RWPE2 (cell line): ENCODE data around the gene KAT2A.

Experiments
- ATAC-seq: fragments of 200-7000 bp; cut with Tn5 transposase; 3 replicates; pipeline ENCODE4 v1.9.1; 2021; ENCODE audit warnings: low read depth
- DNase-seq: peaks from one replicate; pipeline ENCODE4 v3.0.0-alpha.2; 2020; ENCODE audit warnings: low spot score
- H3K27ac ChIP-seq: fragments of 450-650 bp; 2 replicates; pipeline ENCODE4 v1.5.1; 2017; ENCODE audit warnings: mild to moderate bottlenecking; ENCODE audit not compliant: poor library complexity, severe bottlenecking
- H3K27me3 ChIP-seq: fragments of 250-450 bp; sonication (Bioruptor Pico); 2 replicates; pipeline ENCODE4 v1.5.1; 2021; ENCODE audit warnings: mild to moderate bottlenecking, moderate library complexity; ENCODE audit not compliant: insufficient read depth, poor library complexity, severe bottlenecking
- H3K36me3 ChIP-seq: fragments of 250-450 bp; sonication (Bioruptor Pico); 2 replicates; pipeline ENCODE4 v1.5.1; 2020; ENCODE audit warnings: low read depth, mild to moderate bottlenecking, moderate library complexity
- H3K4me1 ChIP-seq: fragments of 250-450 bp; sonication (Bioruptor Pico); 2 replicates; pipeline ENCODE4 v1.5.1; 2021; ENCODE audit warnings: mild to moderate bottlenecking, moderate library complexity; ENCODE audit not compliant: insufficient read depth, poor library complexity, severe bottlenecking
- H3K4me3 ChIP-seq: fragments of 250-450 bp; sonication (Bioruptor Pico); 2 replicates; pipeline ENCODE4 v1.5.1; 2021; ENCODE audit warnings: mild to moderate bottlenecking, moderate library complexity; ENCODE audit not compliant: severe bottlenecking
- H3K9me3 ChIP-seq: fragments of 250-450 bp; sonication (Bioruptor Pico); 2 replicates; pipeline ENCODE4 v1.5.1; 2021; ENCODE audit warnings: mild to moderate bottlenecking, moderate library complexity; ENCODE audit not compliant: severe bottlenecking
- CTCF ChIP-seq: fragments of 450-650 bp; IDR thresholded peaks from one replicate; pipeline ENCODE4 v1.5.1; 2017; ENCODE audit warnings: mild to moderate bottlenecking, moderate library complexity; ENCODE audit not compliant: poor library complexity, severe bottlenecking

KAT2A gene

GRCh38 chr17:42088736-42089135 is 32.4 kb downstream of the KAT2A start:
- ATAC-seq (no peak), DNase-seq (no peak)
- H3K4me3 ChIP-seq, result no peak overlapping the region
- H3K4me1 ChIP-seq, result no peaks in the 10 kb centered on the region
- no peak for TF ChIP-seq CTCF
- no peaks in the 10 kb centered on the region for H3K27me3 ChIP-seq
- H3K27ac ChIP-seq, result no peak overlapping the region
- no peaks in the 10 kb centered on the region for H3K36me3 ChIP-seq
- no peaks in the 10 kb centered on the region for H3K9me3 ChIP-seq

GRCh38 chr17:42087736-42088705 is 33.1 kb downstream of the KAT2A start:
- H3K9me3 ChIP-seq, result no peaks in the 10 kb centered on the region
- no peak overlapping the region for H3K4me3 ChIP-seq
- DNase-seq (no peak), ATAC-seq (no peak)
- TF ChIP-seq CTCF, result no peak
- no peaks in the 10 kb centered on the region for H3K36me3 ChIP-seq
- H3K4me1 ChIP-seq, result no peaks in the 10 kb centered on the region
- H3K27ac ChIP-seq, result no peak overlapping the region
- H3K27me3 ChIP-seq, result no peaks in the 10 kb centered on the region

DNA sequence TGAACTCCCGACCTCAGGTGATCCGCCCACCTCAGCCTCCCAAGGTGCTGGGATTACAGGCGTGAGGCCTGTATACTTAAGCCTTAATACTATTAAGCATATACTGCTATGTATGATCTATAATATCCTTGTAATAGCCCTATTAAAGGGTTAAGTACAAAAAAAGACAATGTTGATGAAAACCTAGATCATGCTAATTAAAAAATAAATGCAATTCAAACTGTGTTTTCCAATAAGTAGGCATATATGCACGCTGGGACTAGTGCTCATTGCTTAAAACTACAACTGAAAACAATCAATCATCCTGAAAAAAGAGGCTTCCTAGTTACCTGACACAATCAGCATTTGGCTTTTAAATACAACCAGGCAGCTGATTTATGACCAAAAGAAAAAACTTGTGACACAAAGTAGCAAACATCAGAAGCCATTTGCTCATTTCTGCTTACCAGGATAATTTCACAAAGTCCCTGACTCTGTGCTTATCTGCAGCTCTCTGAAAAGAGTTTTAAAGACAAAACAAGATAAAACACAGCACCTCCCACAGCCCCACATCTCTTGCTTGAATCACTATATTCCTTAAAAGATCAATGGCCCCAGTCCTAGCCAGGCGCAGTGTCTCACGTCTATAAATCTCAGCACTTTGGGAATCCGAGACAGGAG is 34.0 kb downstream of the KAT2A start:
- Histone ChIP-seq H3K36me3 (no peaks in the 10 kb centered on the region), H3K4me1 (no peaks in the 10 kb centered on the region), H3K4me3 (no peak overlapping the region), H3K9me3 (no peaks in the 10 kb centered on the region), H3K27me3 (no peaks in the 10 kb centered on the region), H3K27ac (no peak overlapping the region)
- DNase-seq, result no peak
- no peak for TF ChIP-seq CTCF
- ATAC-seq, result no peak

GRCh38 chr17:42081516-42082129 is 39.5 kb downstream of the KAT2A start:
- no peak for ATAC-seq
- no peak overlapping the region for H3K27ac ChIP-seq
- TF ChIP-seq CTCF, result no peak

More at GRCh38 chr17:42081516-42082129, 39.5 kb downstream of the KAT2A start:
- H3K36me3 ChIP-seq, result no peaks in the 10 kb centered on the region
- H3K9me3 ChIP-seq, result no peaks in the 10 kb centered on the region
- no peak for DNase-seq
- H3K4me3 ChIP-seq, result no peak overlapping the region
- no peaks in the 10 kb centered on the region for H3K4me1 ChIP-seq
- no peaks in the 10 kb centered on the region for H3K27me3 ChIP-seq
